GM12878 (cell line): ENCODE data around the gene TMEM167B. TPM values are rescaled to one million over a fixed set of nuclear protein-coding genes. Genes with fewer than 3 reads are reported as not detected.

ENCODE experiments used
- ATAC-seq: fragments of 200-7000 bp; cut with Tn5 transposase; 3 replicates; pipeline ENCODE4 v1.9.1; 2020; ENCODE audit warnings: mild to moderate bottlenecking, moderate library complexity
- BruUV-seq: library from RNA; stranded (reverse); fragments of 400-500 nt; replicated peaks from 2 replicates; lab custom pipeline; 2021; lab: Mats Ljungman, UMichigan
- CTCF ChIA-PET: fragments of 300-600 bp; sonication (Branson Sonifier 250); formaldehyde crosslinking; extraction: SDS; loops from one replicate; lab custom pipeline; 2021; ENCODE audit warnings: inconsistent platforms; lab: Yijun Ruan, JAX
- POLR2A ChIA-PET: fragments of 350-600 bp; formaldehyde crosslinking; extraction: SDS; loops from one replicate; lab custom pipeline; 2021; ENCODE audit warnings: inconsistent platforms; lab: Charles Lee
- RAD21 ChIA-PET: fragments of 300-600 bp; sonication (Branson Sonifier 250); formaldehyde crosslinking; loops from one replicate; lab custom pipeline; 2023; ENCODE audit warnings: antibody characterized with exemption; ENCODE audit not compliant: unreplicated experiment; lab: Charles Lee
- SMC1A ChIA-PET: fragments of 300-600 bp; sonication (Branson Sonifier 250); formaldehyde crosslinking; loops from one replicate; lab custom pipeline; 2023; ENCODE audit not compliant: unreplicated experiment, uncharacterized antibody; lab: Charles Lee
- DNase-seq: peaks from one replicate; pipeline ENCODE4 v3.0.0-alpha.2; 2011; ENCODE audit warnings: low read depth, low spot score
- FAIRE-seq: peaks from 3 replicates; lab custom pipeline; 2011; peaks lifted over from hg19 to GRCh38; lab: Jason Lieb, UNC
- H2AFZ ChIP-seq: 2 replicates; pipeline ENCODE4 v1.6.0; 2011; ENCODE audit warnings: low read depth, low read length, control low read depth; ENCODE audit not compliant: control insufficient read depth
- H3K27ac ChIP-seq: 2 replicates; pipeline ENCODE4 v1.5.1; 2011; ENCODE audit warnings: control low read depth; ENCODE audit not compliant: control insufficient read depth, insufficient read depth
- H3K27me3 ChIP-seq, 2 experiments: replicated peaks in 1 of 2; 2 replicates each; pipeline versions ENCODE4 v1.6.0 to v1.6.1; 2011; ENCODE audit warnings: low read length in 1 of 2; ENCODE audit not compliant: control insufficient read depth in 2 of 2, insufficient read depth in 2 of 2
- H3K36me3 ChIP-seq, 2 experiments: 2 replicates each; pipeline ENCODE4 v1.5.1; 2011; ENCODE audit warnings: low read length in 1 of 2; ENCODE audit not compliant: control insufficient read depth in 2 of 2, insufficient read depth in 2 of 2
- H3K4me1 ChIP-seq: 2 replicates; pipeline ENCODE4 v1.6.1; 2011; ENCODE audit warnings: mild to moderate bottlenecking, low read length, moderate library complexity, mixed read lengths; ENCODE audit not compliant: control insufficient read depth, insufficient read depth
- H3K4me2 ChIP-seq: 2 replicates; pipeline ENCODE4 v1.6.0; 2011; ENCODE audit warnings: control low read depth; ENCODE audit not compliant: control insufficient read depth, insufficient read depth
- H3K4me3 ChIP-seq: fragments of 200-600 bp; sonication (generic); 2 replicates; pipeline ENCODE4 v1.5.1; 2016
- H3K79me2 ChIP-seq: 2 replicates; pipeline ENCODE4 v1.6.0; 2011; ENCODE audit warnings: low read length; ENCODE audit not compliant: control insufficient read depth, insufficient read depth
- H3K9ac ChIP-seq: 2 replicates; pipeline ENCODE4 v1.8.0; 2011; ENCODE audit warnings: low read length, control low read depth, mixed read lengths; ENCODE audit not compliant: control insufficient read depth, insufficient read depth
- H3K9me3 ChIP-seq: replicated peaks from 3 replicates; pipeline ENCODE4 v1.5.1; 2011; ENCODE audit warnings: mild to moderate bottlenecking, low read length; ENCODE audit not compliant: control insufficient read depth, insufficient read depth
- H4K20me1 ChIP-seq: 2 replicates; pipeline ENCODE4 v1.6.0; 2011; ENCODE audit not compliant: control insufficient read depth, insufficient read depth
- HDAC2 ChIP-seq: fragments of 200-600 bp; sonication (generic); IDR thresholded peaks from 2 replicates; pipeline ENCODE4 v1.6.1; 2017
- PAX5 ChIP-seq: IDR thresholded peaks from 2 replicates; pipeline ENCODE4 v1.6.1; 2011; ENCODE audit warnings: low read depth, low read length, borderline replicate concordance
- PAX8 ChIP-seq: fragments of 450-650 bp; IDR thresholded peaks from 2 replicates; pipeline ENCODE4 v1.6.1; 2017; ENCODE audit warnings: mild to moderate bottlenecking, moderate library complexity
- RELA ChIP-seq: fragments of 450-650 bp; IDR thresholded peaks from 2 replicates; pipeline ENCODE4 v1.8.0; 2014; ENCODE audit warnings: borderline replicate concordance; ENCODE audit not compliant: partially characterized antibody
- SIN3A ChIP-seq: IDR thresholded peaks from 2 replicates; pipeline ENCODE4 v1.6.1; 2012; ENCODE audit warnings: low read depth, low read length, improper control_type of control experiment
- TARDBP ChIP-seq: IDR thresholded peaks from 2 replicates; pipeline ENCODE4 v1.6.1; 2016; ENCODE audit warnings: borderline replicate concordance
- ZNF384 ChIP-seq: IDR thresholded peaks from 2 replicates; pipeline ENCODE4 v1.6.1; 2012; ENCODE audit warnings: low read depth, mild to moderate bottlenecking, low read length, improper control_type of control experiment, borderline replicate concordance
- WGBS: methylation state at CpG from one replicate; pipeline ENCODE4 v1.1.6; 2016; ENCODE audit warnings: low lambda C conversion rate; ENCODE audit not compliant: insufficient replicate concordance, insufficient coverage; ENCODE audit errors: missing lambda C conversion rate; 5-methylcytosine and 5-hydroxymethylcytosine counted together
- in situ Hi-C: fragments of 300-500 bp; cut with MboI; formaldehyde crosslinking; loops from 9 replicates; pipeline ENCODE4 v1.14.3; 2018; ENCODE audit warnings: mixed read lengths
- intact Hi-C: fragments of 100-400 bp; cut with micrococcal nuclease; formaldehyde crosslinking; loops from one replicate; pipeline ENCODE4 v1.14.2; 2022; ENCODE audit not compliant: unreplicated experiment
- polyA plus RNA-seq, 11 experiments: library from polyadenylated mRNA; depleted of rRNA in 4 of 11; unstranded in 6 of 11; stranded (reverse) in 5 of 11; fragments of >200 nt; fragmentation: Nextera tagmentation in 4 of 11; fragmentation: Illumina TruSeq in 1 of 11; extraction: Ambion mirVana in 4 of 11; extraction: Trizol in 1 of 11; gene quantifications; 1 replicate in 1 of 11; 2 replicates in 10 of 11; pipeline versions ENCODE4 v1.2.1 to v1.2.3, GENCODE V29; 2011 to 2016; ENCODE audit warnings: inconsistent platforms in 2 of 11, missing spikeins in 2 of 11, low read depth in 1 of 11
- total RNA-seq, 4 experiments: library from RNA; depleted of rRNA in 3 of 4; stranded (reverse); fragments of >200 nt in 3 of 4; fragmentation: Illumina TruSeq in 1 of 4; extraction: Trizol in 1 of 4; gene quantifications; 2 replicates each; pipeline versions ENCODE4 v1.2.1 to v1.2.3, GENCODE V29; 2013 to 2021
- TF ChIP-seq, protein P1 (sequence below): IDR thresholded peaks from 2 replicates; pipeline ENCODE4 v1.6.1; 2011; ENCODE audit warnings: borderline replicate concordance, low read depth, mild to moderate bottlenecking, moderate library complexity, low read length; ENCODE audit not compliant: insufficient read depth, poor library complexity, severe bottlenecking
- TF ChIP-seq, protein P2 (sequence below): fragments of 450-650 bp; IDR thresholded peaks from 2 replicates; pipeline ENCODE4 v1.6.1; 2014; ENCODE audit warnings: mild to moderate bottlenecking
- TF ChIP-seq, protein P3 (sequence below): IDR thresholded peaks from 2 replicates; pipeline ENCODE4 v1.6.1; 2011; ENCODE audit warnings: mild to moderate bottlenecking, low read depth, low read length, moderate library complexity; ENCODE audit not compliant: insufficient replicate concordance
- TF ChIP-seq, protein P4 (sequence below): fragments of 450-650 bp; IDR thresholded peaks from 2 replicates; pipeline ENCODE4 v1.6.1; 2018; ENCODE audit warnings: borderline replicate concordance, mild to moderate bottlenecking; ENCODE audit not compliant: partially characterized antibody

TMEM167B gene
- total and polyA plus RNA-seq, 10 of the 15 experiments (the other 5 are each of a cell fraction or from before 2014, with no cell fraction given): 15.6 to 26.1 (median 21.1) TPM

DNA sequence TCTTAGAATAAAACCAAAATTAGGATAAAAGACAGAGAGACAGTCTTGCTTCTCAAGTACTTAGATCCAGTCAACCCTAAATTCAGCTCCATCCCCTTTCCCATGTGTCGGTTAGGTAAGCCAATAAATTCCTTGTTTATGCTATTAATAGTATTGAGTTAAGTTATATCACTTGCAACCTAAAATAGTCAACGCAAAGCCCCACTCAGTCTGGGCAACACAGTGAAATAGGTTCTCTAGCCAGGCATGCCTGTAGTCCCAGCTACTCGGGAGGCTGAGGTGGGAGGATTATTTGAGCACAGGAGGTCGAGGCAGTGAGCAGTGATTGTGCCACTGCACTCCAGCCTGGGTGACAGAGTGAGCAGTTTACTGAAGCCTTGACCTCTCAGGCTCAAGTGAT is 29.4 kb upstream of the TMEM167B start (continued):
- TF ChIP-seq HDAC2 (no peak), PAX5 (no peak), PAX8 (no peak), ZNF384 (no peak), TARDBP (no peak), RELA (no peak)
- TF ChIP-seq, protein P1, sequence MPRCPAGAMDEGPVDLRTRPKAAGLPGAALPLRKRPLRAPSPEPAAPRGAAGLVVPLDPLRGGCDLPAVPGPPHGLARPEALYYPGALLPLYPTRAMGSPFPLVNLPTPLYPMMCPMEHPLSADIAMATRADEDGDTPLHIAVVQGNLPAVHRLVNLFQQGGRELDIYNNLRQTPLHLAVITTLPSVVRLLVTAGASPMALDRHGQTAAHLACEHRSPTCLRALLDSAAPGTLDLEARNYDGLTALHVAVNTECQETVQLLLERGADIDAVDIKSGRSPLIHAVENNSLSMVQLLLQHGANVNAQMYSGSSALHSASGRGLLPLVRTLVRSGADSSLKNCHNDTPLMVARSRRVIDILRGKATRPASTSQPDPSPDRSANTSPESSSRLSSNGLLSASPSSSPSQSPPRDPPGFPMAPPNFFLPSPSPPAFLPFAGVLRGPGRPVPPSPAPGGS: no peak
- TF ChIP-seq, all 136 proteins: peak for 0

DNA sequence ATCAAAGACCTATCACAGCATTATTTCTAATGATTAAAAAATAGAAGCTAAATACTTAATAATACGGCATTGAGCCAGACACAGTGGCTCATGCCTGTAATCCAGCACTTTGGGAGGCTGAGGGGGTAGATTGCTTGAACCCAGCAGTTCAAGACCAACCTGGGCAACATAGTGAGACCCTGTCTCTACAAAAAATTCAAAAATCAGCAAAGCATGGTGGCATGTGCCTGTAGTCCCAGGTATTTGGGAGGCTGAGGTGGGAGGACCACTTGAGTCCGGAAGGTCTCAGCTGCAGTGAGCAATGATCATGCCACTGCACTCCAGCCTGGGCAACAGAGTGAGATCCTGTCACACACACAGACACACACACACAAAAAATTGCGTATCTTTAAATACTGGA is 25.4 kb upstream of the TMEM167B start:
- FAIRE-seq (no peak), ATAC-seq (no peak), DNase-seq (no peak)
- Histone ChIP-seq H3K27me3 (no peaks in the 10 kb centered on the region), H3K79me2 (no peaks in the 10 kb centered on the region), H3K27ac (no peak overlapping the region), H3K9ac (no peak overlapping the region), H3K9me3 (no peaks in the 10 kb centered on the region), H2AFZ (no peak overlapping the region), H3K4me3 (no peak overlapping the region), H4K20me1 (no peaks in the 10 kb centered on the region), H3K4me2 (no peak overlapping the region), H3K4me1 (no peaks in the 10 kb centered on the region), H3K36me3 (peaks cover 0 to 4% of the 10 kb centered on the region in 2 experiments; a peak in 1 of 4 replicates)
- 83% methylated on average over 3 of the region's 3 CpGs for WGBS
- no TSS peak for BruUV-seq
- POLR2A ChIA-PET: no interaction called here
- SMC1A ChIA-PET: interaction anchor here (0.7 kb wide), 1 partner anchor 100 kb away, joined by 3 read pairs; no protein-coding TSS in a partner anchor
- in situ Hi-C loops (no loop called here), intact Hi-C loops (no loop called here)
- RAD21 ChIA-PET: no interaction called here
- CTCF ChIA-PET: interaction anchor here (0.7 to 1.1 kb wide), 2 partner anchors 18 to 1650 kb away, joined by 3 read pairs; no protein-coding TSS in a partner anchor
- TF ChIP-seq, protein P2, sequence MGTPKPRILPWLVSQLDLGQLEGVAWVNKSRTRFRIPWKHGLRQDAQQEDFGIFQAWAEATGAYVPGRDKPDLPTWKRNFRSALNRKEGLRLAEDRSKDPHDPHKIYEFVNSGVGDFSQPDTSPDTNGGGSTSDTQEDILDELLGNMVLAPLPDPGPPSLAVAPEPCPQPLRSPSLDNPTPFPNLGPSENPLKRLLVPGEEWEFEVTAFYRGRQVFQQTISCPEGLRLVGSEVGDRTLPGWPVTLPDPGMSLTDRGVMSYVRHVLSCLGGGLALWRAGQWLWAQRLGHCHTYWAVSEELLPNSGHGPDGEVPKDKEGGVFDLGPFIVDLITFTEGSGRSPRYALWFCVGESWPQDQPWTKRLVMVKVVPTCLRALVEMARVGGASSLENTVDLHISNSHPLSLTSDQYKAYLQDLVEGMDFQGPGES: no peak
- TF ChIP-seq SIN3A: no peak
- TF ChIP-seq, protein P3, sequence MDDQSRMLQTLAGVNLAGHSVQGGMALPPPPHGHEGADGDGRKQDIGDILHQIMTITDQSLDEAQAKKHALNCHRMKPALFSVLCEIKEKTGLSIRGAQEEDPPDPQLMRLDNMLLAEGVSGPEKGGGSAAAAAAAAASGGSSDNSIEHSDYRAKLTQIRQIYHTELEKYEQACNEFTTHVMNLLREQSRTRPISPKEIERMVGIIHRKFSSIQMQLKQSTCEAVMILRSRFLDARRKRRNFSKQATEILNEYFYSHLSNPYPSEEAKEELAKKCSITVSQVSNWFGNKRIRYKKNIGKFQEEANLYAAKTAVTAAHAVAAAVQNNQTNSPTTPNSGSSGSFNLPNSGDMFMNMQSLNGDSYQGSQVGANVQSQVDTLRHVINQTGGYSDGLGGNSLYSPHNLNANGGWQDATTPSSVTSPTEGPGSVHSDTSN: no peak
- TF ChIP-seq, protein P4, sequence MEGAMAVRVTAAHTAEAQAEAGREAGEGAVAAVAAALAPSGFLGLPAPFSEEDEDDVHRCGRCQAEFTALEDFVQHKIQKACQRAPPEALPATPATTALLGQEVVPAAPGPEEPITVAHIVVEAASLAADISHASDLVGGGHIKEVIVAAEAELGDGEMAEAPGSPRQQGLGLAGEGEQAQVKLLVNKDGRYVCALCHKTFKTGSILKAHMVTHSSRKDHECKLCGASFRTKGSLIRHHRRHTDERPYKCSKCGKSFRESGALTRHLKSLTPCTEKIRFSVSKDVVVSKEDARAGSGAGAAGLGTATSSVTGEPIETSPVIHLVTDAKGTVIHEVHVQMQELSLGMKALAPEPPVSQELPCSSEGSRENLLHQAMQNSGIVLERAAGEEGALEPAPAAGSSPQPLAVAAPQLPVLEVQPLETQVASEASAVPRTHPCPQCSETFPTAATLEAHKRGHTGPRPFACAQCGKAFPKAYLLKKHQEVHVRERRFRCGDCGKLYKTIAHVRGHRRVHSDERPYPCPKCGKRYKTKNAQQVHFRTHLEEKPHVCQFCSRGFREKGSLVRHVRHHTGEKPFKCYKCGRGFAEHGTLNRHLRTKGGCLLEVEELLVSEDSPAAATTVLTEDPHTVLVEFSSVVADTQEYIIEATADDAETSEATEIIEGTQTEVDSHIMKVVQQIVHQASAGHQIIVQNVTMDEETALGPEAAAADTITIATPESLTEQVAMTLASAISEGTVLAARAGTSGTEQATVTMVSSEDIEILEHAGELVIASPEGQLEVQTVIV: no peak
